Subcutaneous preadipocyte (primary cell): Measurements from ENCODE around the gene NABP2. TPM values are rescaled to one million over a fixed set of nuclear protein-coding genes. Genes with fewer than 3 reads are reported as not detected.

Experiments used
- total RNA-seq: library from RNA; depleted of rRNA; stranded (reverse); fragments of >200 nt; gene quantifications from 2 replicates; pipeline ENCODE4 v1.2.3, GENCODE V29; 2012

The NABP2 gene
- 25.0 and 31.3 TPM in 2 replicates for total RNA-seq

DNA sequence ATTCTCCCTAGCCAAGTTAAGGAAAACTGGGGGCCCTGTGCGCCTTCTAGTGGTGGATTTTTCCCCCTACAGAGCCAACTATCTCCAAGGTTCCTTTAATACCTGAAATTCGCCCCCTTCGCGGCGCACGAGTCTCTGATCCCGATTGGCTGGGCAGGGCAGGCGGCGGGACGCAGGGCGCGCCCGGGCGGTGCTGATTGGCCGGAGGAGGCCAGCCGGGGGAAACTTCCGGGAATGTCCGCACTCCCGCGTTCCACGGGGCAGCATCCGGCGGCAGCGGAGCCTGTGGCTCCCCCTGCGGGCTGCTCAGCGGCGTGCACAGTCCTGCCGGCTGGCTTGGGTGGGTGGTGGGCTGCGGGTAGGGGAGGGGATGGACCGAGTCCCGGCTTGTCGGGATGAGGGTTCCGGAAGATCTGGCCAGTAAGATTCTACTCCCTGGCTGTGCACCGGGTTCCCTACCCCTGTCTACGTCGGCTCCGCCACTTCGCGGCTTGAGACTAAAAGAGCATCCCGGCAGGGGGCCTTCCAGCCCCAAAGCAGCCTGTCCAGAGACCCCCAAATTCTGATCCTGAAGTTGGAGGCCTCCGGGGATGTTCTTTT, at the start of gene NABP2:
Gene NABP2, plus strand, starts transcription at position 241 of the 600 bp plus-strand sequence. CDS start 515 bp downstream, outside the sequence.

GRCh38 chr12:56189099-56189917, 34.8 kb upstream of the NABP2 start, which contains the start of gene SMARCC2:
SMARCC2 (minus strand) TSS chr12:56189483; CDS start chr12:56189461, 22 bp downstream.

DNA sequence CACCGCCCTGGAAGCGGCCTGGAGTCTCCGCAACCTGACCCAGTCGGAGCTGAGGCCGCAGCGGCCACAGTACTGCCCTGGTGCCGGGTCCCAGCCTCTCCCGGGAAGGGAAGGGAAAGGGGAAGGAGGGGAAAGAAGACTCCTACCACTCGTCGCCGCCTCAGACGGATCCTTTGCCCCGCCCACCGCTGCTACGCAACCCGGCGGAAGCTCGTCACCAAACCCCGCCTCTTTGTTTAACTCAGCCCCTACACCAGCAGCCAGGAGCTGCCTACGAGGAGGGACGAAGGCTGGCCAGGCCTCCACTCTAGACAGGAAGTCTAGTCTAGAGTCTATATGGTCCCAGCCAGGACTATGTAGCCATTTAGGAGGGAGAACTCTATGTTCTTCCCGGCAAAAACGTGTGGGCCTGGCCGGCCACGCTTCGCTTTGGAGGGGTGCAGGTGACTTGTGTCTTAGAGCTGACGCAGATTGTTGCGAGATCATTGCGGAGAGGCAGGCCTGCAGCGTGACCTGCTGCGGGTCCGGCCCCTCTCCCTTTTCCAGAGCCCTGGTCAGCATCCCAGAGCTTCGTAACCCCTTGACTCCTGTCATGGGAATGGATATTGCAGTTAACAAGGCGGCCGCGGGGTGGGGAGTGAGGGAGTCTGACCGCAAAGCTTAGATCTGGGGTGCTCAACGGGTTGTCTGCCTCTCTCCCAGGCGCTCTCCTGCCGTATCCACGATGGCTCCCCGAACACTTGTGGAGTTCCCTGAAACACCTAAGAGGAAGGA, 2.2 kb upstream of the NABP2 start, which contains the start of gene RNF41:
Gene RNF41, minus strand, starts transcription at position 166 of the 774 bp plus-strand sequence. CDS start 7,875 bp downstream, outside the sequence.

DNA sequence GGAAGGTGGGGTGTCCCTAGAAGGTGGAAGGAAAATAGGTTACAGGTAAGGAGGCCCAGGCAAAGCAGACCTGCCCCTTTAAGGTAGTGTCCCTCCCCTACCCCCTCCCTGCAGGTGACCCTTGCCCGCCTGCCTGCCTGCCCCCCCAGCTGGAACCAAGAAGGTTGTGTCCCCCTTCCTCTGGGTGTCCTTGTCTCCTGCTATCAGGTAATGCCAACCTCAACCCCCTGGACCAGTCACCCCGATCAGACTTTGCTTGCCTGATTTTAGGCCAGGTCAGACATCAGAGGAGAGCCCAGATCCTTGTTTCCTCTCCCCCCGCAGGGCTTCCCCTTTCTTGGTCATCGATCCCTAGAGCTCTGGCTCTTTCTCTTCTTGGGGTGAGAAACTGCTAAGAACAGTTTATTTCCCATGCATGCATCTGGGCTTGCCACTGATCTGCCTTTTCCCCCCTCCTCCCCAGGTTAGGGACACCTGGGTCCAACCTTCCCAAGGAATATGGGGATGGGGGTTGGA, 5.8 kb downstream of the NABP2 start, which contains the start of gene SLC39A5:
Gene SLC39A5, plus strand, starts transcription at position 136 of the 516 bp plus-strand sequence. CDS start 1,224 bp downstream, outside the sequence.

DNA sequence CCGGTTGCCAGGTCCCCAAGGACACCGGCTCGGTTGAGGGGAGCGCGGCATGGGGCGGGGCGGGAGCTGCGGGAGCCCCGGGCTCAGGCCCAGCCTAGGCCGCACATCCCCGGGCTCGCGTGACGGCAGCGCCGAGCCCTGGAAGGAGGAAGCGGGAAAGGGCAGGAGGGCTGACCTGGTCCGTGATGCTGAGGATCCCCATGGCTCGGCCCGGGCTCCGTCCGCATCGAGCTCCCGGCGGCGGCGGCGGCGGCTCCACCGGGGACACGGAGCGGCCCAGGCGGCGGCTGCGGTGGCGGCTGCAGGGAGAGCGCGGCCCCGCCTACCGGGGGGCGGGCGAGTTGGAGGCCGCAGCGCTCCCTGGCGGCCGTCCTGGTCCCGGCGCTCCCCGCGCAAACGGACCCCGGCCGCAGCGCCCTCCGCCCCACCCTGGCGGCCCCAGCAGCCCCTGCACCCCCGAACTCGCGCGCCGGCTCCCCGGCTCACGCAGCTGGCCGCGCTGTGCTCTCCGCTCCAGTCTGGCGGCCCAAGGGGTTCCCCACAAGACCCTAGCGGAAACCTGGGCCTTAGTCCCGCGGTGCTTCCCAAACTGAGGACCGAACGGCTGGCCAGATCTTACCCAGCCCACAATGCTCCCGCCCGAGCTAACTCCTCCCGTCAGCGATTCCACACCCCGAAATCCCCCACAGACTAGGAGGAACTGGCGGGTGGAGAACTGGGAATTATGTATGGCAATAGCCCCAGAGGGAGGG, 34.1 kb downstream of the NABP2 start, which contains the start of gene ANKRD52:
Gene ANKRD52, minus strand, starts transcription at position 317 of the 752 bp plus-strand sequence. Its CDS starts 115 bp downstream, at position 202.

GRCh38 chr12:56266693-56267442, 42.7 kb downstream of the NABP2 start, which contains the start of gene COQ10A:
COQ10A (plus strand) TSS chr12:56266942; CDS start chr12:56267119, 177 bp downstream.

Other genes starting within 250 kb of the NABP2 start
- gene SUOX, start 227.1 kb upstream of the NABP2 start, total RNA-seq = 8.5 and 13.3 TPM in 2 replicates
- gene IKZF4, start 203.3 kb upstream of the NABP2 start, total RNA-seq = 0.37 and 1.2 TPM in 2 replicates
- 188 and 387 TPM in 2 replicates for gene RPS26, start 182.4 kb upstream of the NABP2 start, total RNA-seq
- under 0.01 TPM in 2 replicates for gene ERBB3, start 144.2 kb upstream of the NABP2 start, total RNA-seq
- gene PA2G4, start 119.8 kb upstream of the NABP2 start, total RNA-seq = 213 and 255 TPM in 2 replicates
- gene RPL41, start 107.7 kb upstream of the NABP2 start, total RNA-seq = 1,499 and 3,572 TPM in 2 replicates
- gene ZC3H10, start 106.1 kb upstream of the NABP2 start, total RNA-seq = 6.6 and 8.2 TPM in 2 replicates
- 159 and 170 TPM in 2 replicates for gene ESYT1, start 96.1 kb upstream of the NABP2 start, total RNA-seq
- 38.5 and 41.5 TPM in 2 replicates for gene MYL6B, start 71.8 kb upstream of the NABP2 start, total RNA-seq
- 682 and 1,116 TPM in 2 replicates for gene MYL6, start 66.0 kb upstream of the NABP2 start, total RNA-seq
- 44.1 and 53.2 TPM in 2 replicates for gene SMARCC2, start 34.9 kb upstream of the NABP2 start, total RNA-seq
- gene RNF41, start 2.4 kb upstream of the NABP2 start, total RNA-seq = 66.3 and 93.3 TPM in 2 replicates
- 0.20 TPM in 1 of 2 replicates, not detected in the other for gene SLC39A5, start 5.7 kb downstream of the NABP2 start, total RNA-seq
- 12.9 and 15.1 TPM in 2 replicates for gene ANKRD52, start 34.0 kb downstream of the NABP2 start, total RNA-seq
- 4.9 and 5.9 TPM in 2 replicates for gene COQ10A, start 42.6 kb downstream of the NABP2 start, total RNA-seq
- gene CS, start 76.0 kb downstream of the NABP2 start, total RNA-seq = 184 and 217 TPM in 2 replicates
- gene CNPY2, start 91.6 kb downstream of the NABP2 start, total RNA-seq = 58.8 and 92.6 TPM in 2 replicates
- 25.0 and 27.8 TPM in 2 replicates for gene PAN2, start 109.7 kb downstream of the NABP2 start, total RNA-seq
- 0.20 TPM in 1 of 2 replicates, not detected in the other for gene IL23A, start 114.5 kb downstream of the NABP2 start, total RNA-seq
- 139 and 173 TPM in 2 replicates for gene STAT2, start 135.8 kb downstream of the NABP2 start, total RNA-seq
- gene APOF, start 138.5 kb downstream of the NABP2 start, total RNA-seq = not detected in 2 replicates
- gene TIMELESS, start 225.1 kb downstream of the NABP2 start, total RNA-seq = 7.3 and 10.4 TPM in 2 replicates
- gene MIP, start 230.3 kb downstream of the NABP2 start, total RNA-seq = not detected in 2 replicates
- 2.2 and 3.1 TPM in 2 replicates for gene SPRYD4, start 244.2 kb downstream of the NABP2 start, total RNA-seq